ENCODE data around the gene PALM. TPM values are rescaled to one million over a fixed set of nuclear protein-coding genes. Genes with fewer than 3 reads are reported as not detected.
A peak's percentile ranks its signal among the peaks of the same experiment; 100 is the strongest.

The PALM gene
- total RNA-seq, 1 experiment from 2014 or later, result 43.7 TPM

GRCh38 chr19:704447-704741 lies 4.3 kb upstream of the PALM start:
- H2AFZ ChIP-seq (ENCODE audit: low read depth, low read length, poor library complexity, severe bottlenecking), result no peak overlapping the region
- no TSS peak for BruUV-seq (replicated peaks)

More at GRCh38 chr19:704447-704741, 4.3 kb upstream of the PALM start:
- no peaks in the 10 kb centered on the region for H3K36me3 ChIP-seq (ENCODE audit: control insufficient read depth in 1 of 2, insufficient read depth in 2 of 2, low read length in 2 of 2)
- peak overlapping the region; percentile 62; the same call in 1 of the 2 replicates for H3K27ac ChIP-seq (ENCODE audit: low read depth, low read length)
- H3K9me2 ChIP-seq (ENCODE audit: insufficient read depth), result no peaks in the 10 kb centered on the region
- no peaks in the 10 kb centered on the region for H3K9me3 ChIP-seq (ENCODE audit: control insufficient read depth in 1 of 2, insufficient read depth in 1 of 2, low read depth in 1 of 2, low read length in 2 of 2)
- peak overlapping the region; percentile 50; the same call in 1 of the 2 replicates for H3K9ac ChIP-seq (ENCODE audit: low read length)
- no peaks in the 10 kb centered on the region for H3K79me2 ChIP-seq (ENCODE audit: insufficient read depth, low read length)
- CTCF ChIA-PET, result interaction anchor here (1.0 kb wide), 1 partner anchor 47 kb away, joined by 3 read pairs; the partner anchor contains the start of gene MISP
- DNase-seq (ENCODE audit: low read depth, low spot score) (no peak), ATAC-seq (no peak)
- intact Hi-C loops (cut with micrococcal nuclease), result no loop called here
- RAD21 ChIA-PET (ENCODE audit: low non-redundant PET in 1 of 2, low total read pairs in 2 of 2, uncharacterized antibody in 2 of 2, unreplicated experiment in 2 of 2), result interaction anchor here in 1 of 2 experiments (0.6 to 1.8 kb wide), 2 partner anchors 30 to 41 kb away, joined by 3 to 4 read pairs; partner anchors contain the start of gene RNF126
- H3K4me1 ChIP-seq (ENCODE audit: control insufficient read depth in 1 of 2, insufficient read depth in 2 of 2, low read length in 2 of 2), result peaks cover 16 to 27% of the 10 kb centered on the region in 2 experiments
- peak overlapping the region; percentile 32 to 47 for H3K4me3 ChIP-seq (replicated peaks in 1 of 2; ENCODE audit: low read depth in 1 of 2, low read length in 2 of 2)
- no peaks in the 10 kb centered on the region for H4K20me1 ChIP-seq (ENCODE audit: insufficient read depth)
- H3K27me3 ChIP-seq (ENCODE audit: insufficient read depth, low read length), result no peaks in the 10 kb centered on the region
- POLR2A ChIA-PET, result interaction anchor here (0.8 to 2.3 kb wide), 7 partner anchors 11 to 133 kb away, joined by 3 to 10 read pairs (median 4); partner anchors contain the start of gene FSTL3
- H3K4me2 ChIP-seq (ENCODE audit: low read length), result peak overlapping the region; percentile 83
- no peak for TF ChIP-seq POLR2AphosphoS5 (IDR thresholded peaks at IDR 0.05; ENCODE audit: low read depth, low read length)
- no peak for TF ChIP-seq FOSL1 (IDR thresholded peaks at IDR 0.05; ENCODE audit: low read depth)
- TF ChIP-seq MAX (IDR thresholded peaks at IDR 0.05), result no peak
- no peak for TF ChIP-seq EGR1 (IDR thresholded peaks at IDR 0.05; ENCODE audit: low read depth)
- no peak for TF ChIP-seq SP1 (IDR thresholded peaks at IDR 0.05; ENCODE audit: low read depth)
- no peak for TF ChIP-seq ZBTB33 (IDR thresholded peaks at IDR 0.05; ENCODE audit: extremely low read depth, insufficient replicate concordance, low read length)
- TF ChIP-seq ATF3 (IDR thresholded peaks at IDR 0.05), result no peak
- TF ChIP-seq EZH2phosphoT487 (IDR thresholded peaks at IDR 0.05; ENCODE audit: borderline replicate concordance), result no peak
- TF ChIP-seq CEBPB (IDR thresholded peaks at IDR 0.05; ENCODE audit: low read depth), result no peak
- TF ChIP-seq SRF (IDR thresholded peaks at IDR 0.05; ENCODE audit: low read depth), result no peak
- no peak for TF ChIP-seq TCF7L2 (IDR thresholded peaks at IDR 0.05; ENCODE audit: borderline replicate concordance, extremely low read depth, insufficient read depth, insufficient read length)
- no peak for TF ChIP-seq JUND (IDR thresholded peaks at IDR 0.05)
- no peak for TF ChIP-seq SIN3A (IDR thresholded peaks at IDR 0.05; ENCODE audit: low read depth)
- no peak for TF ChIP-seq CTCF (IDR thresholded peaks at IDR 0.05 in 2 of 3, conservative IDR thresholded peaks at IDR 0.05 in 1 of 3; ENCODE audit: borderline replicate concordance in 1 of 3, insufficient read depth in 1 of 3, low read depth in 2 of 3, low read length in 2 of 3)
- no peak for TF ChIP-seq YY1 (IDR thresholded peaks at IDR 0.05; ENCODE audit: extremely low read depth, insufficient replicate concordance, low read depth, low read length)
- no peak for TF ChIP-seq POLR2A (IDR thresholded peaks at IDR 0.05; ENCODE audit: borderline replicate concordance, extremely low read depth, insufficient read depth, insufficient read length)
